Spleen (tissue), 11 donors: Measurements from ENCODE around the gene ATP11B. TPM values are rescaled to one million over a fixed set of nuclear protein-coding genes. Genes with fewer than 3 reads are reported as not detected.

Source experiments
- DNase-seq: peaks from one replicate; pipeline ENCODE4 v3.0.0-alpha.2; 2020
- H3K27ac ChIP-seq, 8 donors: fragments of 200-600 bp; sonication (generic) in 7 of 8; 1 replicate in 4 of 8; 2 replicates in 4 of 8; pipeline versions ENCODE4 v1.5.0 to v1.8.0; 2016 to 2021; ENCODE audit warnings: inconsistent platforms in 4 of 8, mild to moderate bottlenecking in 4 of 8, moderate library complexity in 1 of 8
- H3K27me3 ChIP-seq, 7 donors: fragments of 200-600 bp; sonication (generic) in 6 of 7; replicated peaks in 1 of 7; 1 replicate in 4 of 7; 2 replicates in 3 of 7; pipeline versions ENCODE4 v1.5.0 to v1.8.0; 2016 to 2021; ENCODE audit warnings: inconsistent platforms in 3 of 7, mild to moderate bottlenecking in 1 of 7
- H3K36me3 ChIP-seq, 6 donors: fragments of 200-600 bp; sonication (generic) in 5 of 6; 1 replicate in 4 of 6; 2 replicates in 2 of 6; pipeline versions ENCODE4 v1.5.0 to v1.8.0; 2016 to 2021; ENCODE audit warnings: inconsistent platforms in 2 of 6
- H3K4me1 ChIP-seq, 6 donors: fragments of 200-600 bp; sonication (generic) in 5 of 6; 1 replicate in 3 of 6; 2 replicates in 3 of 6; pipeline versions ENCODE4 v1.5.0 to v1.8.0; 2016 to 2021; ENCODE audit warnings: inconsistent platforms in 3 of 6
- H3K4me3 ChIP-seq, 8 donors: fragments of 200-600 bp; sonication (generic) in 7 of 8; 1 replicate in 4 of 8; 2 replicates in 4 of 8; pipeline versions ENCODE4 v1.5.0 to v1.8.0; 2016 to 2021; ENCODE audit warnings: inconsistent platforms in 4 of 8, mild to moderate bottlenecking in 4 of 8, moderate library complexity in 2 of 8
- H3K9me3 ChIP-seq, 8 donors: fragments of 200-600 bp; sonication (generic) in 7 of 8; 1 replicate in 4 of 8; 2 replicates in 4 of 8; pipeline versions ENCODE4 v1.5.0 to v1.8.0; 2016 to 2021; ENCODE audit warnings: inconsistent platforms in 4 of 8
- CTCF ChIP-seq, 11 experiments: fragments of 200-600 bp in 7 of 11; fragments of 450-650 bp in 4 of 11; sonication (generic) in 4 of 11; IDR thresholded peaks in 8 of 11; conservative IDR thresholded peaks in 3 of 11; 1 replicate in 7 of 11; 2 replicates in 4 of 11; pipeline versions ENCODE4 v1.4.0 to v1.8.0; 2016 to 2021; ENCODE audit warnings: antibody characterized with exemption in 11 of 11, inconsistent platforms in 4 of 11, mild to moderate bottlenecking in 1 of 11
- POLR2A ChIP-seq, 3 donors: fragments of 450-650 bp; IDR thresholded peaks; one replicate each; pipeline ENCODE4 v1.5.1; 2017; ENCODE audit warnings: antibody characterized with exemption in 3 of 3, mild to moderate bottlenecking in 1 of 3
- POLR2AphosphoS5 ChIP-seq, 3 donors: sonication (generic); formaldehyde crosslinking; IDR thresholded peaks; one replicate each; pipeline ENCODE4 v1.5.1; 2017; ENCODE audit warnings: antibody characterized with exemption in 3 of 3
- WGBS, 5 donors: extraction: QIAGEN DNeasy Blood & Tissue Kit in 3 of 5; methylation state at CpG; one replicate each; pipeline versions ENCODE4 v1.1.5 to v1.1.7; 2013 to 2018; 5-methylcytosine and 5-hydroxymethylcytosine counted together
- intact Hi-C: fragments of 100-400 bp; cut with DNase I; formaldehyde crosslinking; loops from one replicate; pipeline ENCODE4 v1.15.0; 2023; ENCODE audit warnings: low total_unique reads
- polyA plus RNA-seq, 3 donors: library from polyadenylated mRNA; stranded (reverse); fragments of 200-250 nt; gene quantifications; one replicate each; pipeline ENCODE4 v1.2.1, GENCODE V29; 2013
- total RNA-seq, 7 donors: library from RNA; depleted of rRNA in 3 of 7; stranded (reverse); fragments of >200 nt in 3 of 7; fragmentation: NEBNext Ultra II Directional in 4 of 7; extraction: Animal tissue kit (Norgen Biotek cat#: 25700) in 4 of 7; gene quantifications; one replicate each; pipeline versions ENCODE4 v1.1.0 to v1.2.1, GENCODE V29; 2016 to 2021
- donor health status: healthy with polysubstance abuse.
- donor health status: DM: no; HTN: no; CAD: no; lungs with moderate emphysema.
- donor health status: DM: no; HTN: no; CAD: no.
- donor health status: Bipolar disorder and iron deficiency.
- donor health status: healthy.
- donor health status: DM: no; HTN: no; CAD: no.
- donor health status: DM: yes; HTN: yes; CAD: no.

Gene ATP11B
- total and polyA plus RNA-seq, 10 donors: 7.2 to 165 (median 90.3) TPM

GRCh38 chr3:182812123-182812522 is 18.8 kb downstream of the ATP11B start:
- Histone ChIP-seq H3K9me3 (no peaks in the 10 kb centered on the region), H3K36me3 (peaks cover 0 to 8% (median 0%) of the 10 kb centered on the region in 6 donors), H3K27ac (no peak overlapping the region), H3K4me3 (no peak overlapping the region), H3K27me3 (no peaks in the 10 kb centered on the region), H3K4me1 (peaks cover 23 to 99% (median 50%) of the 10 kb centered on the region in 6 donors)
- intact Hi-C loops: no loop called here
- WGBS, 5 donors: 39 to 55% (median 47%) methylated on average over 1 of the region's 1 CpG
- TF ChIP-seq POLR2AphosphoS5 (IDR thresholded peaks at IDR 0.05) (no peak), POLR2A (IDR thresholded peaks at IDR 0.05) (no peak), CTCF (IDR thresholded peaks at IDR 0.05 in 8 of 11, conservative IDR thresholded peaks at IDR 0.05 in 3 of 11) (no peak)
- no peak for DNase-seq

- Histone ChIP-seq H3K27ac (no peak overlapping the region), H3K27me3 (no peaks in the 10 kb centered on the region), H3K4me3 (no peak overlapping the region), H3K36me3 (peaks cover 0 to 8% (median 0%) of the 10 kb centered on the region in 6 donors), H3K4me1 (peaks cover 15 to 99% (median 42%) of the 10 kb centered on the region in 6 donors), H3K9me3 (no peaks in the 10 kb centered on the region)
- no peak for DNase-seq
- intact Hi-C loops: no loop called here
- TF ChIP-seq POLR2AphosphoS5 (IDR thresholded peaks at IDR 0.05) (no peak), CTCF (IDR thresholded peaks at IDR 0.05 in 8 of 11, conservative IDR thresholded peaks at IDR 0.05 in 3 of 11) (no peak), POLR2A (IDR thresholded peaks at IDR 0.05) (no peak)
- WGBS, 5 donors: 81 to 89% (median 86%) methylated on average over 4 of the region's 4 CpGs
Measured at GRCh38 chr3:182814419-182815062, 21.2 kb downstream of the ATP11B start.

GRCh38 chr3:182816181-182816580 is 22.9 kb downstream of the ATP11B start:
- Histone ChIP-seq H3K27ac (no peak overlapping the region), H3K4me3 (no peak overlapping the region), H3K27me3 (no peaks in the 10 kb centered on the region), H3K9me3 (no peaks in the 10 kb centered on the region), H3K36me3 (peaks cover 0 to 13% (median 5%) of the 10 kb centered on the region in 6 donors), H3K4me1 (peaks cover 15 to 86% (median 42%) of the 10 kb centered on the region in 6 donors)
- TF ChIP-seq POLR2AphosphoS5 (IDR thresholded peaks at IDR 0.05): no peak
- TF ChIP-seq POLR2A (IDR thresholded peaks at IDR 0.05): no peak
- no peak for TF ChIP-seq CTCF (IDR thresholded peaks at IDR 0.05 in 8 of 11, conservative IDR thresholded peaks at IDR 0.05 in 3 of 11)
- 44 to 61% (median 50%) methylated on average over 1 of the region's 1 CpG for whole genome bisulfite sequencing, 5 donors
- intact Hi-C loops: no loop called here
- DNase-seq: no peak

- intact Hi-C loops: no loop called here
- no peak overlapping the region for H3K27ac ChIP-seq
- H3K4me3 ChIP-seq: no peak overlapping the region
- WGBS, 5 donors: 90 to 94% (median 92%) methylated on average over 4 of the region's 4 CpGs
- H3K9me3 ChIP-seq: peaks cover 0 to 9% (median 3%) of the 10 kb centered on the region in 8 donors
- TF ChIP-seq POLR2A (IDR thresholded peaks at IDR 0.05): no peak
- no peak for TF ChIP-seq POLR2AphosphoS5 (IDR thresholded peaks at IDR 0.05)
- no peak for TF ChIP-seq CTCF (IDR thresholded peaks at IDR 0.05 in 8 of 11, conservative IDR thresholded peaks at IDR 0.05 in 3 of 11)
- peaks cover 0 to 30% (median 14%) of the 10 kb centered on the region in 6 donors for H3K36me3 ChIP-seq
- H3K4me1 ChIP-seq: peaks cover 15 to 65% (median 35%) of the 10 kb centered on the region in 6 donors
- no peaks in the 10 kb centered on the region for H3K27me3 ChIP-seq
- DNase-seq: no peak
Measured at GRCh38 chr3:182818296-182818978, 25.1 kb downstream of the ATP11B start.
